LoVo (cell line): ENCODE measurements around the gene HDAC4.

Experiments used
- DNase-seq: peaks from one replicate; pipeline ENCODE4 v3.0.0-alpha.2; 2016; ENCODE audit warnings: low spot score

HDAC4 gene

GRCh38 chr2:239307921-239308613 is 92.8 kb downstream of the HDAC4 start:
- DNase-seq = no peak

- DNase-seq = no peak
Observed at GRCh38 chr2:239307221-239307569, 93.6 kb downstream of the HDAC4 start.

GRCh38 chr2:239306274-239307220 is 94.3 kb downstream of the HDAC4 start:
- DNase-seq = no peak

GRCh38 chr2:239305771-239306170 is 95.0 kb downstream of the HDAC4 start:
- DNase-seq = no peak

GRCh38 chr2:239305222-239305575 is 95.6 kb downstream of the HDAC4 start:
- DNase-seq = no peak

- DNase-seq = no peak
Observed at GRCh38 chr2:239304533-239305221, 96.1 kb downstream of the HDAC4 start.

GRCh38 chr2:239303711-239304532 is 96.9 kb downstream of the HDAC4 start:
- DNase-seq = no peak

- DNase-seq = no peak
Observed at GRCh38 chr2:239302808-239303557, 97.8 kb downstream of the HDAC4 start.

GRCh38 chr2:239302083-239302807 is 98.6 kb downstream of the HDAC4 start:
- no peak for DNase-seq

- DNase-seq = no peak
Observed at GRCh38 chr2:239300871-239301735, 99.7 kb downstream of the HDAC4 start.

GRCh38 chr2:239300242-239300641 is 100.6 kb downstream of the HDAC4 start:
- no peak for DNase-seq

- no peak for DNase-seq
Observed at GRCh38 chr2:239299218-239299939, 101.4 kb downstream of the HDAC4 start.

GRCh38 chr2:239298116-239298804 is 102.6 kb downstream of the HDAC4 start:
- DNase-seq = no peak

- DNase-seq = no peak
Observed at GRCh38 chr2:239297142-239298004, 103.4 kb downstream of the HDAC4 start.

- no peak for DNase-seq
Observed at GRCh38 chr2:239296020-239296932, 104.5 kb downstream of the HDAC4 start.

GRCh38 chr2:239295377-239296019 is 105.3 kb downstream of the HDAC4 start:
- DNase-seq = no peak
